Stimulated activated memory B cell treated with anti-CD40 and anti-IgM and Interleukin-4, amounts not matched to agents 10 μg/mL and 1 μg/mL and 100 μg/mL, for 72 hours (primary cell): ENCODE results near the gene HRCT1.
"Not testable (repeated sequence)": the region's sequence is repeated elsewhere in the genome, so short reads cannot be mapped to it uniquely, and the experiment has no call there.

ENCODE experiments used
- ATAC-seq: fragments of 150-1000 bp; cut with Tn5 transposase; 2 replicates; pipeline ENCODE4 v1.10.0; 2021
- H3K27ac Mint-ChIP-seq: one replicate; pipeline ENCODE4 v1.8.0; 2022; ENCODE audit warnings: mild to moderate bottlenecking, mixed read lengths
- H3K27me3 Mint-ChIP-seq: one replicate; pipeline ENCODE4 v1.8.0; 2022; ENCODE audit warnings: mixed read lengths
- H3K36me3 Mint-ChIP-seq: one replicate; pipeline ENCODE4 v1.8.0; 2022; ENCODE audit warnings: mixed read lengths
- H3K4me1 Mint-ChIP-seq: one replicate; pipeline ENCODE4 v1.8.0; 2022; ENCODE audit warnings: mixed read lengths
- H3K4me3 Mint-ChIP-seq: one replicate; pipeline ENCODE4 v1.8.0; 2022; ENCODE audit warnings: mild to moderate bottlenecking, moderate library complexity, mixed read lengths
- H3K9me3 Mint-ChIP-seq: one replicate; pipeline ENCODE4 v1.8.0; 2022; ENCODE audit warnings: mixed read lengths

Gene HRCT1

GRCh38 chr9:35908504-35909125 is 2.6 kb downstream of the HRCT1 start:
- H3K36me3 Mint-ChIP-seq: no peaks in the 10 kb centered on the region
- peaks cover 11% of the 10 kb centered on the region for H3K4me1 Mint-ChIP-seq
- peaks cover 43% of the 10 kb centered on the region for H3K27me3 Mint-ChIP-seq
- no peak for ATAC-seq
- no peak overlapping the region for H3K27ac Mint-ChIP-seq
- no peak overlapping the region for H3K4me3 Mint-ChIP-seq
- H3K9me3 Mint-ChIP-seq: no peaks in the 10 kb centered on the region

- no peak for ATAC-seq
- Mint-ChIP-seq H3K36me3 (no peaks in the 10 kb centered on the region), H3K4me3 (no peak within 1 kb of the TSS), H3K27ac (no peak within 1 kb of the TSS), H3K9me3 (no peaks in the 10 kb centered on the region), H3K27me3 (peaks cover 43% of the 10 kb centered on the region), H3K4me1 (peaks cover 11% of the 10 kb centered on the region)
Observed at GRCh38 chr9:35909274-35909673, 3.3 kb downstream of the HRCT1 start, which contains the start of gene SPAAR. TSS of gene SPAAR (plus strand) at chr9:35909490. CDS start at chr9:35910464, 974 bp downstream.

- H3K27me3 Mint-ChIP-seq: peaks cover 43% of the 10 kb centered on the region
- H3K36me3 Mint-ChIP-seq: no peaks in the 10 kb centered on the region
- H3K27ac Mint-ChIP-seq: no peak overlapping the region
- no peak overlapping the region for H3K4me3 Mint-ChIP-seq
- H3K9me3 Mint-ChIP-seq: no peaks in the 10 kb centered on the region
- peaks cover 11% of the 10 kb centered on the region for H3K4me1 Mint-ChIP-seq
- ATAC-seq: no peak
Observed at GRCh38 chr9:35909687-35910612, 3.9 kb downstream of the HRCT1 start.

- Mint-ChIP-seq H3K27ac (no peak overlapping the region), H3K4me3 (no peak overlapping the region), H3K27me3 (peaks cover 41% of the 10 kb centered on the region), H3K4me1 (peaks cover 11% of the 10 kb centered on the region), H3K36me3 (no peaks in the 10 kb centered on the region), H3K9me3 (no peaks in the 10 kb centered on the region)
- no peak for ATAC-seq
Observed at GRCh38 chr9:35910613-35911359, 4.8 kb downstream of the HRCT1 start.

- Mint-ChIP-seq H3K27ac (no peak overlapping the region), H3K36me3 (no peaks in the 10 kb centered on the region), H3K9me3 (no peaks in the 10 kb centered on the region), H3K4me3 (no peak overlapping the region), H3K27me3 (peaks cover 32% of the 10 kb centered on the region), H3K4me1 (peaks cover 11% of the 10 kb centered on the region)
- no peak for ATAC-seq
Observed at GRCh38 chr9:35911690-35912089, 5.7 kb downstream of the HRCT1 start.

GRCh38 chr9:35912791-35913400 is 6.9 kb downstream of the HRCT1 start:
- ATAC-seq: no peak
- H3K4me3 Mint-ChIP-seq: no peak overlapping the region
- H3K4me1 Mint-ChIP-seq: peaks cover 10% of the 10 kb centered on the region
- H3K9me3 Mint-ChIP-seq: no peaks in the 10 kb centered on the region
- no peaks in the 10 kb centered on the region for H3K36me3 Mint-ChIP-seq
- peaks cover 20% of the 10 kb centered on the region for H3K27me3 Mint-ChIP-seq
- no peak overlapping the region for H3K27ac Mint-ChIP-seq

- H3K36me3 Mint-ChIP-seq, ATAC-seq, H3K4me1 Mint-ChIP-seq, H3K27ac Mint-ChIP-seq, H3K9me3 Mint-ChIP-seq, H3K4me3 Mint-ChIP-seq: not testable (repeated sequence)
- peaks cover 17% of the 10 kb centered on the region for H3K27me3 Mint-ChIP-seq
Observed at GRCh38 chr9:35913429-35913828, 7.4 kb downstream of the HRCT1 start.

- H3K4me3 Mint-ChIP-seq: no peak overlapping the region
- no peak overlapping the region for H3K27ac Mint-ChIP-seq
- peaks cover 11% of the 10 kb centered on the region for H3K4me1 Mint-ChIP-seq
- no peaks in the 10 kb centered on the region for H3K9me3 Mint-ChIP-seq
- no peaks in the 10 kb centered on the region for H3K36me3 Mint-ChIP-seq
- H3K27me3 Mint-ChIP-seq: peaks cover 10% of the 10 kb centered on the region
- ATAC-seq: no peak
Observed at GRCh38 chr9:35914301-35914807, 8.4 kb downstream of the HRCT1 start.

- no peaks in the 10 kb centered on the region for H3K36me3 Mint-ChIP-seq
- H3K9me3 Mint-ChIP-seq: no peaks in the 10 kb centered on the region
- H3K4me1 Mint-ChIP-seq: peaks cover 12% of the 10 kb centered on the region
- peaks cover 3% of the 10 kb centered on the region for H3K27me3 Mint-ChIP-seq
- no peak overlapping the region for H3K27ac Mint-ChIP-seq
- H3K4me3 Mint-ChIP-seq: no peak overlapping the region
- no peak for ATAC-seq
Observed at GRCh38 chr9:35915681-35916294, 9.8 kb downstream of the HRCT1 start.

- Mint-ChIP-seq H3K27me3 (no peaks in the 10 kb centered on the region), H3K9me3 (no peaks in the 10 kb centered on the region), H3K36me3 (no peaks in the 10 kb centered on the region), H3K4me3 (no peak overlapping the region), H3K4me1 (peaks cover 9% of the 10 kb centered on the region), H3K27ac (no peak overlapping the region)
- peak; percentile 10 for ATAC-seq
Observed at GRCh38 chr9:35917261-35917660, 11.3 kb downstream of the HRCT1 start.

- Mint-ChIP-seq H3K27ac (no peak overlapping the region), H3K9me3 (no peaks in the 10 kb centered on the region), H3K27me3 (no peaks in the 10 kb centered on the region)
Observed at GRCh38 chr9:35918780-35919179, 12.8 kb downstream of the HRCT1 start.

GRCh38 chr9:35919212-35920008 is 13.4 kb downstream of the HRCT1 start:
- ATAC-seq: no peak
- Mint-ChIP-seq H3K4me1 (peaks cover 9% of the 10 kb centered on the region), H3K27ac (peak overlapping the region; percentile 27), H3K9me3 (no peaks in the 10 kb centered on the region), H3K27me3 (no peaks in the 10 kb centered on the region), H3K36me3 (no peaks in the 10 kb centered on the region), H3K4me3 (no peak overlapping the region)

More at GRCh38 chr9:35918780-35919179, 12.8 kb downstream of the HRCT1 start:
- ATAC-seq: no peak
- Mint-ChIP-seq H3K4me1 (peaks cover 9% of the 10 kb centered on the region), H3K36me3 (no peaks in the 10 kb centered on the region), H3K4me3 (no peak overlapping the region)

GRCh38 chr9:35920051-35920620 is 14.1 kb downstream of the HRCT1 start:
- ATAC-seq: peak; percentile 55
- H3K4me3 Mint-ChIP-seq: no peak overlapping the region
- H3K9me3 Mint-ChIP-seq: no peaks in the 10 kb centered on the region
- H3K27me3 Mint-ChIP-seq: peaks cover 2% of the 10 kb centered on the region
- H3K27ac Mint-ChIP-seq: peak overlapping the region; percentile 27
- peaks cover 9% of the 10 kb centered on the region for H3K4me1 Mint-ChIP-seq
- no peaks in the 10 kb centered on the region for H3K36me3 Mint-ChIP-seq

- peaks cover 9% of the 10 kb centered on the region for H3K4me1 Mint-ChIP-seq
- peaks cover 31% of the 10 kb centered on the region for H3K27me3 Mint-ChIP-seq
- ATAC-seq: no peak
- H3K4me3 Mint-ChIP-seq: no peak overlapping the region
- H3K36me3 Mint-ChIP-seq: no peaks in the 10 kb centered on the region
- no peak overlapping the region for H3K27ac Mint-ChIP-seq
- no peaks in the 10 kb centered on the region for H3K9me3 Mint-ChIP-seq
Observed at GRCh38 chr9:35923598-35923926, 17.6 kb downstream of the HRCT1 start.
